Psoas muscle (tissue), 8 donors: ENCODE data around the gene ARID1A. TPM values are rescaled to one million over a fixed set of nuclear protein-coding genes. Genes with fewer than 3 reads are reported as not detected.

Source experiments
- ATAC-seq, 4 donors: fragments of 200-7000 bp; cut with Tn5 transposase; one replicate each; pipeline ENCODE4 v1.9.1; 2020; ENCODE audit warnings: moderate library complexity in 3 of 4, mild to moderate bottlenecking in 2 of 4
- DNase-seq, 2 donors: peaks; one replicate each; pipeline ENCODE4 v3.0.0-alpha.2; 2020
- H3K27ac ChIP-seq: fragments of 200-600 bp; one replicate; pipeline ENCODE4 v1.8.0; 2022
- H3K27me3 ChIP-seq, 3 donors: fragments of 200-600 bp in 1 of 3; one replicate each; pipeline versions ENCODE4 v1.6.1 to v1.8.0; 2013 to 2022; ENCODE audit warnings: low read length in 2 of 3, mild to moderate bottlenecking in 2 of 3, moderate library complexity in 1 of 3; ENCODE audit not compliant: insufficient read depth in 3 of 3
- H3K36me3 ChIP-seq, 2 donors: fragments of 200-600 bp in 1 of 2; one replicate each; pipeline versions ENCODE4 v1.6.1 to v1.8.0; 2013 to 2022; ENCODE audit warnings: low read depth in 1 of 2, mild to moderate bottlenecking in 1 of 2, moderate library complexity in 1 of 2; ENCODE audit not compliant: insufficient read depth in 1 of 2
- H3K4me1 ChIP-seq: fragments of 200-600 bp; one replicate; pipeline ENCODE4 v1.8.0; 2022
- H3K4me3 ChIP-seq: fragments of 200-600 bp; one replicate; pipeline ENCODE4 v1.8.0; 2022; ENCODE audit warnings: mild to moderate bottlenecking
- H3K9me3 ChIP-seq: fragments of 200-600 bp; one replicate; pipeline ENCODE4 v1.8.0; 2022
- WGBS, 3 donors: extraction: QIAGEN DNeasy Blood & Tissue Kit; methylation state at CpG; one replicate each; pipeline versions ENCODE4 v1.1.6 to v1.1.7; 2013; 5-methylcytosine and 5-hydroxymethylcytosine counted together
- intact Hi-C, 2 donors: fragments of 100-400 bp; cut with DNase I; formaldehyde crosslinking; loops; one replicate each; pipeline versions ENCODE4 v1.11.0 to v1.14.2; 2022
- polyA plus RNA-seq, 3 donors: library from polyadenylated mRNA; stranded (reverse); fragments of 200-250 nt; gene quantifications; one replicate each; pipeline ENCODE4 v1.2.3, GENCODE V29; 2013
- total RNA-seq, 4 donors: library from RNA; stranded (reverse); fragmentation: NEBNext Ultra II Directional in 2 of 4; extraction: Animal tissue kit (Norgen Biotek cat#: 25700) in 2 of 4; gene quantifications; one replicate each; pipeline versions ENCODE4 v1.2.1 to v1.2.4, GENCODE V29; 2021 to 2023
- TF ChIP-seq, protein P1 (sequence below): fragments of 200-600 bp; IDR thresholded peaks from one replicate; pipeline ENCODE4 v1.8.0; 2022; ENCODE audit warnings: antibody characterized with exemption
- donor health status: healthy with polysubstance abuse.
- donor health status: DM: no; HTN: no; CAD: no; lungs with moderate emphysema.
- donor health status: Bipolar disorder and iron deficiency.
- donor health status: healthy.
- donor health status: DM: yes; HTN: yes; CAD: no.
- donor health status: DM: no; HTN: no; CAD: no.
- donor health status: DM: no; HTN: no; CAD: no.
- donor health status: DM: yes; HTN: yes; CAD: no.

Gene ARID1A
- total and polyA plus RNA-seq, 7 donors = 8.8 to 44.4 (median 32.2) TPM

DNA sequence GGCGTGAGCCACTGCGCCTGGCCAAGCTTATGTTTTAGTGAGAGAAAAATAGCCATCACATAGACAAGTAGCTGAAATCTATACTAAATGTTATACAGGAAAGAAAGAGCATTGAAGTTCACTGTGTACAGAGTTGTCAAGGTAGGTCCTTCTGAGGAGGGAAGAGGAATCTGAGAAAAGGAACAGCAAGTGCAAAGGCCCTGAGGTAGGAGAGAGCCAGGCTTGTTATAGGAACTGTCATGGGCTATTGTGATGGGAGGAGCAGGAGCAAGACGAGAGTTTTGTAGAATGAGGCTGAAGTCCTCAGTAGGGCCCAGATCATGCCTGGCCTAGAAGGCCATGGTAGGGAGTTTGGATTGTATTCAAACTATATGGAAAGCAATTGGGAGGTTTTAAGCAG is 135.2 kb downstream of the ARID1A start:
- Histone ChIP-seq H3K9me3 (no peaks in the 10 kb centered on the region), H3K4me1 (peaks cover 18% of the 10 kb centered on the region), H3K27ac (no peak overlapping the region), H3K36me3 (peaks cover 0 to 51% of the 10 kb centered on the region in 2 donors), H3K4me3 (no peak overlapping the region), H3K27me3 (no peaks in the 10 kb centered on the region)
- ATAC-seq = no peak
- intact Hi-C loops = no loop called here
- DNase-seq = no peak
- TF ChIP-seq, protein P1, sequence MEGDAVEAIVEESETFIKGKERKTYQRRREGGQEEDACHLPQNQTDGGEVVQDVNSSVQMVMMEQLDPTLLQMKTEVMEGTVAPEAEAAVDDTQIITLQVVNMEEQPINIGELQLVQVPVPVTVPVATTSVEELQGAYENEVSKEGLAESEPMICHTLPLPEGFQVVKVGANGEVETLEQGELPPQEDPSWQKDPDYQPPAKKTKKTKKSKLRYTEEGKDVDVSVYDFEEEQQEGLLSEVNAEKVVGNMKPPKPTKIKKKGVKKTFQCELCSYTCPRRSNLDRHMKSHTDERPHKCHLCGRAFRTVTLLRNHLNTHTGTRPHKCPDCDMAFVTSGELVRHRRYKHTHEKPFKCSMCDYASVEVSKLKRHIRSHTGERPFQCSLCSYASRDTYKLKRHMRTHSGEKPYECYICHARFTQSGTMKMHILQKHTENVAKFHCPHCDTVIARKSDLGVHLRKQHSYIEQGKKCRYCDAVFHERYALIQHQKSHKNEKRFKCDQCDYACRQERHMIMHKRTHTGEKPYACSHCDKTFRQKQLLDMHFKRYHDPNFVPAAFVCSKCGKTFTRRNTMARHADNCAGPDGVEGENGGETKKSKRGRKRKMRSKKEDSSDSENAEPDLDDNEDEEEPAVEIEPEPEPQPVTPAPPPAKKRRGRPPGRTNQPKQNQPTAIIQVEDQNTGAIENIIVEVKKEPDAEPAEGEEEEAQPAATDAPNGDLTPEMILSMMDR = no peak
- 94 to 97% (median 96%) methylated on average over 3 of the region's 3 CpGs for WGBS, 3 donors

Other genes with a start within 250 kb of the ARID1A start
- 100 to 1,000 TPM in 3 of 4 donors, 10 to 100 TPM in 1; 95.4 to 157 (median 135) TPM for gene HMGN2, start 223.6 kb upstream of the ARID1A start, total RNA-seq
- gene HMGN2, start 223.6 kb upstream of the ARID1A start, polyA plus RNA-seq = 100 to 1,000 TPM; 103 to 136 (median 128) TPM
- gene RPS6KA1, start 166.3 kb upstream of the ARID1A start, total RNA-seq = 1 to 10 TPM; 2.5 to 3.0 (median 2.7) TPM
- gene RPS6KA1, start 166.3 kb upstream of the ARID1A start, polyA plus RNA-seq = 1 to 10 TPM in 2 of 3 donors, under 1 TPM in 1; 0.88 to 1.8 (median 1.3) TPM
- 1 to 10 TPM; 4.2 to 7.4 (median 5.5) TPM for gene PIGV, start 91.9 kb downstream of the ARID1A start, total RNA-seq
- 1 to 10 TPM; 2.5 to 5.5 (median 3.4) TPM for gene PIGV, start 91.9 kb downstream of the ARID1A start, polyA plus RNA-seq
- 10 to 100 TPM in 3 of 4 donors, 1 to 10 TPM in 1; 9.9 to 16.9 (median 12.5) TPM for gene ZDHHC18, start 130.7 kb downstream of the ARID1A start, total RNA-seq
- 10 to 100 TPM in 1 of 3 donors, 1 to 10 TPM in 2; 7.7 to 11.3 (median 9.6) TPM for gene ZDHHC18, start 130.7 kb downstream of the ARID1A start, polyA plus RNA-seq
- 10 to 100 TPM in 1 of 4 donors, under 1 TPM in 3; 0.17 to 26.7 (median 0.55) TPM for gene SFN, start 167.1 kb downstream of the ARID1A start, total RNA-seq
- under 1 TPM; 0.05 to 0.35 (median 0.21) TPM for gene SFN, start 167.1 kb downstream of the ARID1A start, polyA plus RNA-seq
- gene GPN2, start 194.3 kb downstream of the ARID1A start, total RNA-seq = 10 to 100 TPM; 18.3 to 35.9 (median 25.6) TPM
- gene GPN2, start 194.3 kb downstream of the ARID1A start, polyA plus RNA-seq = 10 to 100 TPM; 19.2 to 34.0 (median 19.4) TPM
- gene GPATCH3, start 204.5 kb downstream of the ARID1A start, total RNA-seq = 10 to 100 TPM; 10.7 to 22.9 (median 12.1) TPM
- gene GPATCH3, start 204.5 kb downstream of the ARID1A start, polyA plus RNA-seq = 10 to 100 TPM; 13.7 to 31.8 (median 17.8) TPM
- gene NR0B2, start 218.0 kb downstream of the ARID1A start, total RNA-seq = 1 to 10 TPM in 1 of 4 donors, under 1 TPM in 2, not detected in 1; 0.25 to 1.1 (median 0.49) TPM
- gene NR0B2, start 218.0 kb downstream of the ARID1A start, polyA plus RNA-seq = under 1 TPM; 0.06 to 0.21 (median 0.07) TPM
- 10 to 100 TPM; 55.7 to 65.5 (median 62.3) TPM for gene NUDC, start 225.7 kb downstream of the ARID1A start, total RNA-seq
- gene NUDC, start 225.7 kb downstream of the ARID1A start, polyA plus RNA-seq = 100 to 1,000 TPM in 1 of 3 donors, 10 to 100 TPM in 2; 77.7 to 105 (median 89.7) TPM